Measurements from ENCODE around the gene SLC25A44.
"Not testable (repeated sequence)": the region's sequence is repeated elsewhere in the genome, so short reads cannot be mapped to it uniquely, and the experiment has no call there.

- not testable (repeated sequence) for TF ChIP-seq EZH2phosphoT487 (IDR thresholded peaks at IDR 0.05; ENCODE audit: insufficient read depth, low read depth); EZH2 (IDR thresholded peaks at IDR 0.05; ENCODE audit: insufficient read depth, poor library complexity, severe bottlenecking)
Measured at GRCh38 chr1:156181391-156181924, 12.4 kb upstream of the SLC25A44 start.
